HG03521 (cell line): ENCODE results near the gene ACSM6.
A peak's percentile ranks its signal among the peaks of the same experiment; 100 is the strongest.
"Not testable (repeated sequence)": the region's sequence is repeated elsewhere in the genome, so short reads cannot be mapped to it uniquely, and the experiment has no call there.

Experiments
- ATAC-seq: cut with Tn5 transposase; IDR thresholded peaks from one replicate; pipeline ENCODE4 v1.9.1; 2021; ENCODE audit warnings: mild to moderate bottlenecking, moderate library complexity; ENCODE audit not compliant: unreplicated experiment

ACSM6 gene, protein sequence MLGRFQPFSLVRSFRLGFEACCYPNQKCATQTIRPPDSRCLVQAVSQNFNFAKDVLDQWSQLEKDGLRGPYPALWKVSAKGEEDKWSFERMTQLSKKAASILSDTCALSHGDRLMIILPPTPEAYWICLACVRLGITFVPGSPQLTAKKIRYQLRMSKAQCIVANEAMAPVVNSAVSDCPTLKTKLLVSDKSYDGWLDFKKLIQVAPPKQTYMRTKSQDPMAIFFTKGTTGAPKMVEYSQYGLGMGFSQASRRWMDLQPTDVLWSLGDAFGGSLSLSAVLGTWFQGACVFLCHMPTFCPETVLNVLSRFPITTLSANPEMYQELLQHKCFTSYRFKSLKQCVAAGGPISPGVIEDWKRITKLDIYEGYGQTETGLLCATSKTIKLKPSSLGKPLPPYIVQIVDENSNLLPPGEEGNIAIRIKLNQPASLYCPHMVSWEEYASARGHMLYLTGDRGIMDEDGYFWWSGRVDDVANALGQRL

DNA sequence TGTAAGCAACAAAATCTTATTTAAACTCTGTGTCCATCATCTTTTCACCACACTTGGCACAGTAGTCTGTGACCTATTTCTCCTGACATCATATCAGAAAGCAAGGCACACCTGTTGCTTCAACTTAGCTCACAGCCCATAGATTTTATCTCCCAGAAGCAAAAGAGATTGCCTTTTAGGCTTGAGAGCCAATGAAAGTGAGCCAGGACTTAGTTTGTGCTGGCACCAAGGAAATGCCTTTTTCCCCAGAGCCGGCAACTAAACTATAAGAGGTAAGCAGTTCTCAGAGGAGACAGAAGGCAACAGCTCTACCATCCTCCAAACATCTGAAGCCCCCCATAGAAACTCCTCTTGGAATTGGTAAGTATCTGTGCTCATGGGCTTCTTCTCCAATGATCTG, at the start of gene ACSM6:
Gene ACSM6 (plus strand): TSS at position 295 of the 400 bp plus-strand sequence. CDS start 248 bp downstream, outside the sequence.
- no peak for ATAC-seq

DNA sequence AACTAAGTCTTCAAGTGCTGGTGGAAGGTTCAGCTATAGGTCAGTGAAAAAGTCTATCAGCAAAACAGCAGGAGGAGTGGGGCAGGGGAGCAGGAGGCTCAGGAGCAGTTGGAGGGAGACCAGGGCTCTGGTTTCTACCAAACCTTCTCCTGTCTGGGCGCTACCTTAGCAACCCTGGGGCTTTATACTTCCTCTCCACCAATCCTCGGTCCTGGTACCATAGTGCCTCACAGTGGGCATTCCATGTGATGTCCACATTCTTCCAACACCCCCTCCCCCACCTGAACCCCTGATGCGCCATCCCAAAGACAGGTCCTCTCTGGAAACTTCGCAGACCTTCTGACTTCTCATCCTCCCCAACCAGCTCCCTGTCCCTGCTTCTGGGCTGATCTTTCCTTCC, 25.3 kb upstream of the ACSM6 start:
- ATAC-seq, result no peak

DNA sequence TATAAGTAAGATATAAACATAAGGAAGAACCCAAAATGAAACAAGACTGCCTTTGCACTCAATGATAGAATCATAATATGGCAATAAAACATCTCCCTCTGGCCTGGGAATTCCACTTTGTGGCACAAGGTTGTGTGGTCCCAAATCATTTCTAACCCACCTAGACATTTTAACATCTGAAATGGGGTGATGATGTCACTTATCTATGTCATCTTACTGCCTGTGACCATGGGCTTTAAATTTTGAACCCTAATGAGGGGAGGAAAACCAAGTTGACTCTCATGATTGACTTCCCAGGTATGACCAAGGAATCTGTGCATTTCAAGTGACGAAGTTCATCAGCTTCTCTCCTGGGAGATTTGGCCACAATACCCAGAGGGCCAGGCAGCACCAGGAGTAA, 24.5 kb upstream of the ACSM6 start:
- no peak for ATAC-seq

DNA sequence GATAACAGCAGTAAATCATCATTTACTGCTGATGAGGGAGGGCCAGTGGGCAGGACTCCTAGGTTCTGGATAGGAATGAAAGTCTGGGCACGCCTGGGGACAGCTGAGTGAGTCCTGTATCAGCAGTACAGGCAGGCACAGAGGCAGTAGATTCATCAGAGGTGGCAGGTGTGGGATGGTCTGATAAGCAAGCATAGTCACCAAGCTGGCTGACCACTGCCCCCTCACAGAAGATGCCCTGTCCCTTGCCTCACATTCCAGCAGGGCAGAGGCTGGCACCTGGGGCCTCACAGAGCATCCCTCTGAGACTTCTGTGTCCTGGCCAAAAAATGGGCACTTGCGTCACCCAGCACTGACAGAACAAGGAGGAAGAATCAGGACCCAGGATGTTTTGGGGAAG, 23.2 kb upstream of the ACSM6 start:
- ATAC-seq, result no peak

DNA sequence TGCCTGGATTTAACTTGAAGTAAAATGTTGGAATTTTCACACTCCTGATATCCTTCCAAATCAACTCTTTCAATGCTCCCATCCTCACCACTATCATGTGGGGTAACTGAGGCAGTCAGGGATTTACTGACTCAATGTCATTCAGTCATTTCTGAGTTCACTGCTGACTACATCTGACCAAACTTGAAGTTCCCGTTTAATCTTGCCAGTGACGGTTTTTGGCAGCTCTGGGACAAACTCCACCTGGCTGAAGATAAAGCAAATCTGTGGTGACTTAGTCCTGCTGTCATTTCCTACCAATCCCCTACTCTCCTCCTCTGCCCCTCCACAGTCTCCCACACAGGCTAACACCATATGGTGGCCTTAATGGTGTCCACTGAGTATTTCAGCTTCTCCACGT, 22.7 kb upstream of the ACSM6 start:
- no peak for ATAC-seq

DNA sequence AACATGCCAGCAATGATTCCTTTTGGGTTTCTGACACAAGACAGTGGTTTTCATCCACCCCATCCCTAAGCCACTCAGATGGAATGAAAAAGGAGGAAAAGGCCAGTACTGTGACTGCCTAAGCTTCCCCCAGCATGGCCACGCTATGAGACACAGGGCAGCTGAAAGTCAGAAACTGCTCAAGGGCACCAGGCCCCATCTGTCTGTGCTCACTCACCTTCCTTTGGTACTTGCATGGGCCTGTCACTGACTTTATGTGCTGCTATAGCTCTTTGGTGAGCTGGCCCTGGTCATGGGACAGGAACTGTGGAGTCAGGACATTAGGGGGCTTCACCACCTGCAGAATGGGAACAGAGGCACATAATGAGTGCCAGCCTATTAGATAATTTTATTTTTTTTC, 21.2 kb upstream of the ACSM6 start:
- no peak for ATAC-seq

DNA sequence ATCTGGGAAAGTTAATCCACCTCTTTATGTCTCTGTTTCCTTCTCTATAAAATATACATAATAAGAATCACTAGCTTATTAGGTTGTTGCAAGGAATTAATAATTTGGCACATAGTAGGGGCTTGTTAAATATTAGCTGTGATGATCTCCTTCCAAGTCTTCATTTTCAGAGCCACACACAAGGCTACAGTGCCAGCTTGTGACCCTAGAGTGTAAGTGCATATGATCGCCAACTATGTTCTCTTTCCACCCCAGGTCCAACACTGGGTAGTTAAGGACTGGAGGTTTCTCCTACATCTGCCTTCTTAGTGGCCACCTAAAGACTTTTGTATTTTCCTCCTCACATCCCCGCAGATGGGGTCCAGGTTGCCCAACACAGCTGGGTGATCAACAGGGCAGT, 17.9 kb upstream of the ACSM6 start:
- no peak for ATAC-seq

DNA sequence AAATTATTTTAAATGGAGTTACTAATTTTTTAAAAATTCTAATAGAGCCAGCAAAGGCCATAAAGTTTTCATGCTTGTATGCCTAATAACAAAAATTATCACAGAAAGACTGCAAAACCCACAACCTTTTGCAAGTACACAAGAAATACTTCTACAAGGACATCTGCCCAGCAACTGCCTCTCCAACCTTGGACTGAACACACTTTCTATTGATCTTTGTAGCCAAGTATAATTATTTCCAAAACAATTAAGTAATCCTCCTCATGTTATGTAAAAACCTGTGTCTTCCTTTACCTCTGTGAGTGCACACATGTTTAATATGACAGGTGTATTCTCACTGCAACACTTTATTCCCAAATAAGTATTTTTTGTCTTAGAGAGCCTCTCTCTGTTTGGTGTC, 16.6 kb upstream of the ACSM6 start:
- ATAC-seq, result no peak

DNA sequence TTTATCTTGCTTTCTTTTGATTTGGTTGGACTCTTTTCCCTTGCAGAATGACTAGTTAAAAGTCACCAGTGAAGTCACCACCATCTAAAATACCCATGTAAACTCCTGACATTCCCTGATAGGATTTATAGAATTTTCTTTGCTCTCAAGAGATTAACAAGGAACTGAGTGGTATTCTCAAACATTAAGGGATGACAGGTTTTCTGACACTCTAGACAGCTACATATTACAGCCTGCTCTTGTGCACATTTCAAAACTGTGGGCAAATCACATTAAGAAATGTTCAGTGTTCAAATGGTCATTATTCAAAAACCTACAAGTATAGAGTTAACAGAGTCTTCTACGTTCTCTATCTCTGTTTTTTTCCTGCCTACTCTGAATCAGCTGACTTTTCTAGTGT, 15.8 kb upstream of the ACSM6 start:
- ATAC-seq, result no peak

DNA sequence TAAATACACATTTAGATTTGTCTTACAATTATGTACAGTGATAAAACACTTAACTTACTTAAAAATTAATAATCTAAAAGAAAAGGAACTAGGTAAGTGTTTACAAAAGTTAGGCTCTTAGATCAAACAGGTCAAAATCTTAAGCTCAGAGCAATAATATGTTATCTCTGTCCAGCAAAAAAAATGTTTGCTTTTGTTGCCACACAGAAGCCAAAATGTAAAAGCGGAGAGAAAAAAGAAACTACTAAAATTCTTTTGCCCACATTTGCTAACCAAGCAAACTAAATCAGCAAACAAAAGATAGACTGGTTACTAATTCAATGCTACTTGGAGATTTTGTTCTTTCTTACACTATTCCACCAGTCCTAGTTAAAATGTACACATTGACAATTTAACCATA, 15.2 kb upstream of the ACSM6 start:
- no peak for ATAC-seq

DNA sequence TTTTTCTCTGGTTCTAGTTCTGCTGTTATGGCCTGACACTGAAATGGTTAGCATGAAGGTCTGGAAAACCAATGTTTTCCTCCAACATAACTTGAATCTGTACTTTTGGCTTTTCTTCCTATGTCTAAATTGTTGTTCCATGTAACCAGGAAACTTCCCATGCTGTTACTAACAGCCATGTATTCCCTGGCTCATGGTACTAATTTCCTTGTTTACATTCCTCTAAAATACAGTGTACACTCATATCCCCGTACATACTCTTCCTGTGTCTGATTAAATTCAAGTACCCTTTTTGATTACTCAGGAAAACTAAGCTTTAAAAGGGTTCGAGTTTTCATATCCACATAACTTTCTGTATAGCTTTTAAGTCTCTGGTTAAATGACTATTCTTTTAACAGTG, 12.3 kb upstream of the ACSM6 start:
- ATAC-seq, result no peak

DNA sequence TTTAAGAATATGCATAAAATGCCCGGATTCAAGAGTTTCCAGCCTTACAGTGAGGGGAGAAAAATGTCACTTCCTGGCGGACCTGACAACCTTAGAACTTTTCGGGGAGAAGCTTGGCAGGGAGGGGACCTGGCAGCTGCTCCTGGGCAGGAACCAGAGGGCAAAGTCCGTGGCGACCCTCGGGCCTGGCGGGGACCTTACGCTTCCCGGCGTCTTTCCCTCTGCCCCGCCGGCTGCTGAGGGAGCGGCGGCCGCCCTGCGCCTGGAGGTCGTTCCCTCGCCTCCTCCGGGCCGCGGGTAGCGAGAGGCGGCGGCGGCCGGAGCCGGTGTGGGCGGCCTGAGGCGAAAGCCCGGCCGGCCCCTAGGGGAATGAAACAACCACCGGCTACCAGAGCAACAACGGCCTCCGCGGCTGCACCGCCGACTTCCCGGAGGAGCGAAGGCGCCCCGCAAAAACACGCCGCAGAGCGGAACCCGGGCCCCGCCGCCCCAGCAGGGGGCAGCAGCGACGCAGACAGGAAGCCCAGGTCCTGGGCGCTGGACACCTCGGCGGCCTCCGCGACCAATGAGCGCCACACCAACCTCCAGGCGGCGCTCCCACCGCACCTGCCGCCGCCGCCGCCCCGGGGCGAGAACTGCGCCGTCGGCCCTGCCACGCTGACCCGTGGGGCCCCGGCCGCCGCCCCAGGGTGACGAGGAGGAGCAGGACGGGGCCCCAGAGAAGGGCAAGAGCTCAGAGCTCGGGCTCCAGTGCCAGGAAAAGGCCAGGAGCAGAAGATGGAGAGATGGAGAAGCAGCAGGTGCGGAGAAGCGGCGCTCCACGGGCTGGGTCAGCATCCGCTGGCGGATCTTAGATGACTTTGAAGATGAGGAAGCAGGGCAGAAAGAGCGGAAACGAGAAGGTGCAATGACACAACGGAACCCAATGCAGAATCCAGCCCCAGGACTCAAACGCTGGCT, 10.5 kb upstream of the ACSM6 start:
- peak; percentile 97 for ATAC-seq

DNA sequence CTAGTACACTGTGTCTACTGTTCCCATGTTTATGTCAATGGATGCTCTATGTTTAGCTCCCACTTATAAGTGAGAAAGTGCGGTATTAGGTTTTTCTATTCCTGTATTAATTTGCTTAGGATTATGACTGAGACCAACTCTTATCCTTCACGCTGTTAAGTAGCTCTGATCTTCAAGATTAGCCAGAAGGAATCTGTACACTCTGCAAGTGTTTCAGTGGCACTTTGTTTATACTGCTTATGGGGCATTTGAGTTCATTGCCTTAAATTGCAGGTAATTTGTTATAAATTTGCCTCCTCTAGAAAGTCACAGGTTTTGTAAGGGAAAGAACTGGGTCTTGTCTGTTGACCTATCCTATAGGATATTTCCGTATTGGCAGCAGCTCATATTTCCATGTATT, 6.4 kb upstream of the ACSM6 start:
- no peak for ATAC-seq

DNA sequence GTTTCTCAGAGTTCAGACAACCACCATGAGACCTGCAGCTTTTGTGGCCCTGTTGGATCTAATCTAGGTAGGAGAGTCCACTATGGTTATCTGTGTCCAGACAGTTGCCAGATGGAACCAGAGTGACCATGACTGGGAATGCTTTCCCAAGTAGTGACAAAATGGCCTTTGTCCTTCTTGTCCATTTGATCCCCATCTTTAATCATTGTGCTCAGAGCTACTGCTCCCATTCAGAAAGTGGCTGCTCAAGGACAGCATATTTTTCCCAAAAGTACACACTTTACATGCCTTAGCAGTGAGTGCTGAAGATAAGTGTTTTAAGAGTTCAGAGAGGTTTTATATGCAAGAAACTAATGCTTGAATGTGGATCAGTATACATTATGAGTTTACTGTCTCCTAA, 5.4 kb upstream of the ACSM6 start:
- no peak for ATAC-seq

DNA sequence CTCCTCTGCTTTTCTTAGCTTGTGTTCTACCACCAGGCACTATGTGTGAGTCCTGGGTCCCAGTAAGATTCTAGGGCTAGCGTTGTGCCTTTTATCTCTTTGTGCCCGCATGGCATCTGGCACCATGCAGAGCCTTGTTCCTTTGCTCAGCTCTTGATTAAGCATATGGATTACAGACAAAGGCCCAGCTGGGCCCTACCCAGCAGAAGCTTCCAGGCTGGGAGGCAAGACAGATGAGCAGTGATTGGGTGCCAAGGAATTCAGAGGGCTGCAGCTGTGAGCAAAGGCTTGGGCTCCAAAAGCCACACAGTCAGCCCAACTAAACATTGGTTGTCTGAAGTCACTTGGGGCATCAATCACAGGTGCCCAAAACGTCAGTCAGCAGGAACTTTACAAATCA, 2.0 kb downstream of the ACSM6 start:
- ATAC-seq, result no peak

DNA sequence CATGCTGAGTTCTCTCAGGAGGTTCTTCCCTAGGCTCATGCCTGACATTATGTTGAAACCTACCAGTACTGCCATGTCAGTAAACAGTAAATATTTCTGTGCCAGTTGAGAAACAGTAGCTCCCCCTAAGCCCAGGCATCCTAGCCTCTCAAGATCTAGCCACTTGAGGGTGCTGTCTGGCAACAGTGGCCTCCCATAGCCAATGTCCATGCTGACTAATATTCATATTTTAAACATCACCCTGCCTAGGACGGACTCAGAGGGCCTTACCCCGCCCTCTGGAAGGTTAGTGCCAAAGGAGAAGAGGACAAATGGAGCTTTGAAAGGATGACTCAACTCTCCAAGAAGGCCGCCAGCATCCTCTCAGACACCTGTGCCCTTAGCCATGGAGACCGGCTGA, 7.7 kb downstream of the ACSM6 start:
- no peak for ATAC-seq

DNA sequence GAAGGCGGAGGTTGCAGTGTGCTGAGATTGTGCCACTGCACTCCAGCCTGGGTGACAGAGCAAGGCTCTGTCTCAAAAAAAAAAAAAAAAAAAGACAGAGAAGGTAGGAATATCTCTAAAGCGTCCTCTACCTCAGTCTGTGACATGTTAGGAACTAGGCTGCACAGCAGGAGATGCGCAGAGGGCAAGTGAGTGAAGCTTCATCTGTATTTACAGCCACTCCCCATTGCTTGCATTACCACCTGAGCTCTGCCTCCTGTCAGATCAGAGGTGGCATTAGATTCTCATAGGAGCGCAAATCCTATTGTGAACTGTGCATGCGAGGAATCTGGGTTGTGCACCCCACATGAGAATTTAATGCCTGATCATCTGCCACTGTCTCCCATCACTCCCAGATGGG, 8.8 kb downstream of the ACSM6 start:
- ATAC-seq, result not testable (repeated sequence)

DNA sequence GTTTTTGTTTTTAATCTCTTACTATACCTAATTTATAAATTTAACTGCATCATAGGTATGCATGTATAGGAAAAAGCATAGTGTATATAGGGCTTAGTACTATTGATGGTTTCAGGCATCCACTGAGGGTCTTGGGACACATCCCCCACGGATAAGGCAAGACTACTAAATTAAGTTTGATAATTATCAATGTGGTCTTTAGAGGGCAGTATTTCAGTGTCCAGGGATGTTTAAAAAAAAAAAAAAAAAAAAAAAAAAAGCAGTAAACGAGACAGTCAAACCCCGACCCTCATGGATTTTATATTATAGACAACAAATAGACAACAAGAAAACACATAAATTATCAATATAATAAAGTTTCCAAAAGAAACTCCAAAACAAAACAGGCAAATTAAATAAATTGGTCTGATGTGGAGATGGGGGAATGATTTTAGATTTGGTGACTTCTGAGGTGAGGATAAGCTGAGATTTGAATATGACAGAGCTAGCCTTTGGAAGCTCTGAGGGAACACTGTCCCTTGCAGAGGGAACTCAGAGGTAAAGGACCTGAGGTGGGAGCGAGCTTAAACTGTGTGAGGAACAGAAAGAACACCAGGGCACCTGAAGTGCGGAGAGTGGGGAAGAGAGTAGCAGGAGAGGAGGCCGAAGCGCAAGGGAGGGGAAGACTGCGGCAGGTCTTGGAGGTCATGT, 14.8 kb downstream of the ACSM6 start:
- ATAC-seq, result no peak

DNA sequence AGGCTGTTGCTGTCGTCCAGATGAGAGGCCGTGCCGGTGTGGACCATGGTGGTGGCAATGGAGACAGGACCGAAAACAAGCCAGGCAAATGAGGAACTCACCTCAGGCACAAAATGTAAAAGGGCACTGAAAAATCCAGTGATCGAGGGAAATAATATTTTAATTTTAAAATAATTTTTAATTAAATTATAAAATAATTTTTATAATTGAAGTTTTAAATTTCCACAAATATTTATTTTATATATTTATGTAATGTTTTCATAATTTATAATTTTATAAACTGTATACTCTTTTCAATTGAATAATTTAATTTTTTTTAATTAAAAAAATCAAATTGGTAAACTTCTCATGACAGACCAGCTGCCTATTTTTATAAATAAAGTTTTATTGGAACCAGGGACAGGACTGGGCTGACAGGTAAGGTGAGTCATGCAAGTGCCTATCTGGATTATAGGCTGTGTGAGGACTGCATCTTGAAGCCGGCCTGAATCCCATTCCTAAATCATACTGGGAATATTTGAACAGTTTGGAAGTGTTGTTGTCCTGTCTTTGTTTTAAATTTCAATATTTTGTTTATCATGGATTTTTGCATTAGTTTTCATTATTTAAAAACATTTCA, 15.6 kb downstream of the ACSM6 start:
- ATAC-seq, result no peak

DNA sequence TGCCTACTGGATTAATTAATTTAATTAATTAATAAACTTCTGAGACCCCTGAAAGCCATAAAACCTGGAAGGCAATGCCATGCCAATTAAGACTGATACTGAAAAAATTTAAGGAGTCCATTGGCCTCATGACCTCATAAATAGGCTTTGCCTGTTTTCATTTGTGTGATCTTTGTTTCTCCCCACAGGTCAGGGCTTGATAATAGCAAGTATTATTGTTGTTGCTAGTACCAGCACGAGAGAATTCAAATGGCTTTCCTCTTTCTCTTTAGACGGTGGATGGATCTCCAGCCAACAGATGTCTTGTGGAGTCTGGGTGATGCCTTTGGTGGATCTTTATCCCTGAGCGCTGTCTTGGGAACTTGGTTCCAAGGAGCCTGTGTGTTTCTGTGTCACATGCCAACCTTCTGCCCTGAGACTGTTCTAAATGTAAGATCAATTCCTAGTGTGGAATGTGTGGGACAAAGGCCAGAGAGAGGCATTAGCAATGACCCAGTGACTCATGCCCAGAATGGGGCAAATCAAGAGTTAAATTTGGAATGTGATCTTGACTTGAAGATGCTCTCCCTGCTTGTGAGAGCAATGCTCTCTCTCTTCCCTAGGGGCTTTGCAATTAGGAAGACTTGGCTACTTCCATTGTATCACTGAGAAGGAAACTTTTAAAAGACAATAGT, 17.7 kb downstream of the ACSM6 start:
- ATAC-seq, result no peak
